OCI-LY3 (cell line): ENCODE data around the gene ZC3H15.

Source experiments
- CTCF ChIP-seq: fragments of 200-600, 300-600 bp; sonication (generic); IDR thresholded peaks from 2 replicates; pipeline ENCODE4 v1.5.1; 2014; ENCODE audit warnings: antibody characterized with exemption, low read length, low read depth
- EZH2phosphoT487 ChIP-seq: fragments of 200-600 bp; shearing (Covaris generic); IDR thresholded peaks from 2 replicates; pipeline ENCODE4 v1.6.1; 2018; ENCODE audit warnings: antibody characterized with exemption, mixed run types, low read depth

GRCh38 chr2:186535861-186536260, 49.8 kb downstream of the ZC3H15 start:
- no peak for TF ChIP-seq CTCF
- no peak for TF ChIP-seq EZH2phosphoT487
